Measurements from ENCODE around the gene TDO2. TPM values are rescaled to one million over a fixed set of nuclear protein-coding genes. Genes with fewer than 3 reads are reported as not detected.

TDO2 gene
- total and polyA plus RNA-seq, 2 donors from 2014 or later: 0.41 to 1.3 TPM

DNA sequence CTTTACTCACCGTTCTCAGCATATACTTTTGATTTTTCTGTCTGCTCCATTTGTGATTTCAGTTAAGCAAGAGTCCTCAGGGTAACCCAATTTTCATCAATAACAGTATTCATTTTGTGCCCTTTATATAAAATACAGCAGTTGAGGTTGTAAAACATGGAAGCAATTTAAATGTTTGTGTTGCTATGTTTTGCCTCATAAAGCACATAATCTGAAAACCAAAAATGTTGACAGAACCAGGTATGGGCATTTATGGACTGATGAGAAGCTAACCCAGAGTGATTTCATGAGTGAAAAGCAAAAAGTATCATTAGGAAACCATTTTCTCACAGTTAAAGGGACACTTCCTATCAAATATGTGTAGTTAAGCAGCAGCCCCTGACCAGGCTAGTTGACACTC, 37.3 kb upstream of the TDO2 start, which contains the start of gene ASIC5:
TSS of gene ASIC5 (minus strand) at position 101 of the 400 bp plus-strand sequence. CDS start at position 50, 51 bp downstream.
- no peak for TF ChIP-seq CTCF (IDR thresholded peaks at IDR 0.05; ENCODE audit: borderline replicate concordance, extremely low read depth, insufficient read depth)
- H3K36me3 ChIP-seq (ENCODE audit: control insufficient read depth in 2 of 3, insufficient read depth in 3 of 3, low read length in 3 of 3): no peaks in the 10 kb centered on the region
- H3K27me3 ChIP-seq (ENCODE audit: control insufficient read depth, insufficient read depth, low read length): no peaks in the 10 kb centered on the region
- DNase-seq (no peak), FAIRE-seq (no peak)
- H3K27ac ChIP-seq (ENCODE audit: low read depth in 2 of 2, low read length in 2 of 2): no peak within 1 kb of the TSS
- H3K4me1 ChIP-seq (ENCODE audit: control insufficient read depth in 2 of 3, insufficient read depth in 2 of 3, low read depth in 1 of 3, low read length in 3 of 3): no peaks in the 10 kb centered on the region
- H3K4me3 ChIP-seq (ENCODE audit: low read length in 3 of 3): no peak within 1 kb of the TSS
- no peaks in the 10 kb centered on the region for H3K9me3 ChIP-seq (ENCODE audit: control insufficient read depth in 2 of 3, insufficient read depth in 1 of 3, low read length in 3 of 3)
- H3K9ac ChIP-seq (ENCODE audit: low read length in 3 of 3): no peak within 1 kb of the TSS
- intact Hi-C loops (cut with DNase I): no loop called here

GRCh38 chr4:155875878-155876277, 27.6 kb upstream of the TDO2 start:
- H3K36me3 ChIP-seq (ENCODE audit: control insufficient read depth in 2 of 3, insufficient read depth in 3 of 3, low read length in 3 of 3): no peaks in the 10 kb centered on the region
- no peak overlapping the region for H3K4me3 ChIP-seq (ENCODE audit: low read length in 3 of 3)
- intact Hi-C loops (cut with DNase I): no loop called here
- TF ChIP-seq CTCF (IDR thresholded peaks at IDR 0.05; ENCODE audit: borderline replicate concordance, extremely low read depth, insufficient read depth): no peak
- DNase-seq: no peak
- no peak overlapping the region for H3K9ac ChIP-seq (ENCODE audit: low read length in 3 of 3)
- no peak overlapping the region for H3K27ac ChIP-seq (ENCODE audit: low read depth in 2 of 2, low read length in 2 of 2)
- H3K4me1 ChIP-seq (ENCODE audit: control insufficient read depth in 2 of 3, insufficient read depth in 2 of 3, low read depth in 1 of 3, low read length in 3 of 3): no peaks in the 10 kb centered on the region
- no peaks in the 10 kb centered on the region for H3K27me3 ChIP-seq (ENCODE audit: control insufficient read depth, insufficient read depth, low read length)
- no peak for FAIRE-seq
- H3K9me3 ChIP-seq (ENCODE audit: control insufficient read depth in 2 of 3, insufficient read depth in 1 of 3, low read length in 3 of 3): no peaks in the 10 kb centered on the region

- Histone ChIP-seq H3K9ac (ENCODE audit: low read length in 3 of 3) (no peak overlapping the region), H3K4me1 (ENCODE audit: control insufficient read depth in 2 of 3, insufficient read depth in 2 of 3, low read depth in 1 of 3, low read length in 3 of 3) (no peaks in the 10 kb centered on the region), H3K27ac (ENCODE audit: low read depth in 2 of 2, low read length in 2 of 2) (no peak overlapping the region), H3K27me3 (ENCODE audit: control insufficient read depth, insufficient read depth, low read length) (no peaks in the 10 kb centered on the region), H3K36me3 (ENCODE audit: control insufficient read depth in 2 of 3, insufficient read depth in 3 of 3, low read length in 3 of 3) (no peaks in the 10 kb centered on the region), H3K4me3 (ENCODE audit: low read length in 3 of 3) (no peak overlapping the region), H3K9me3 (ENCODE audit: control insufficient read depth in 2 of 3, insufficient read depth in 1 of 3, low read length in 3 of 3) (no peaks in the 10 kb centered on the region)
- no peak for TF ChIP-seq CTCF (IDR thresholded peaks at IDR 0.05; ENCODE audit: borderline replicate concordance, extremely low read depth, insufficient read depth)
- no peak for DNase-seq
- FAIRE-seq: no peak
- intact Hi-C loops (cut with DNase I): no loop called here
Observed at GRCh38 chr4:155877971-155878370, 25.5 kb upstream of the TDO2 start.

- TF ChIP-seq CTCF (IDR thresholded peaks at IDR 0.05; ENCODE audit: borderline replicate concordance, extremely low read depth, insufficient read depth): no peak
- no peaks in the 10 kb centered on the region for H3K4me1 ChIP-seq (ENCODE audit: control insufficient read depth in 2 of 3, insufficient read depth in 2 of 3, low read depth in 1 of 3, low read length in 3 of 3)
- no peaks in the 10 kb centered on the region for H3K27me3 ChIP-seq (ENCODE audit: control insufficient read depth, insufficient read depth, low read length)
- H3K27ac ChIP-seq (ENCODE audit: low read depth in 2 of 2, low read length in 2 of 2): no peak overlapping the region
- DNase-seq (no peak), FAIRE-seq (no peak)
- no peak overlapping the region for H3K4me3 ChIP-seq (ENCODE audit: low read length in 3 of 3)
- no peaks in the 10 kb centered on the region for H3K9me3 ChIP-seq (ENCODE audit: control insufficient read depth in 2 of 3, insufficient read depth in 1 of 3, low read length in 3 of 3)
- no peaks in the 10 kb centered on the region for H3K36me3 ChIP-seq (ENCODE audit: control insufficient read depth in 2 of 3, insufficient read depth in 3 of 3, low read length in 3 of 3)
- intact Hi-C loops (cut with DNase I): no loop called here
- H3K9ac ChIP-seq (ENCODE audit: low read length in 3 of 3): no peak overlapping the region
Observed at GRCh38 chr4:155878611-155879010, 24.9 kb upstream of the TDO2 start.

All from kidney (tissue), 14 donors.